Hematopoietic multipotent progenitor cell treated with erythropoietin and hydrocortisone succinate and interleukin-3 and kit ligand, for 4 days (in vitro differentiated cells): ENCODE measurements around the gene PCDHGB5.
"Not testable (repeated sequence)": the region's sequence is repeated elsewhere in the genome, so short reads cannot be mapped to it uniquely, and the experiment has no call there.

ENCODE experiments used
- DNase-seq: peaks from one replicate; pipeline ENCODE4 v3.0.0-alpha.2; 2015

Gene PCDHGB5

DNA sequence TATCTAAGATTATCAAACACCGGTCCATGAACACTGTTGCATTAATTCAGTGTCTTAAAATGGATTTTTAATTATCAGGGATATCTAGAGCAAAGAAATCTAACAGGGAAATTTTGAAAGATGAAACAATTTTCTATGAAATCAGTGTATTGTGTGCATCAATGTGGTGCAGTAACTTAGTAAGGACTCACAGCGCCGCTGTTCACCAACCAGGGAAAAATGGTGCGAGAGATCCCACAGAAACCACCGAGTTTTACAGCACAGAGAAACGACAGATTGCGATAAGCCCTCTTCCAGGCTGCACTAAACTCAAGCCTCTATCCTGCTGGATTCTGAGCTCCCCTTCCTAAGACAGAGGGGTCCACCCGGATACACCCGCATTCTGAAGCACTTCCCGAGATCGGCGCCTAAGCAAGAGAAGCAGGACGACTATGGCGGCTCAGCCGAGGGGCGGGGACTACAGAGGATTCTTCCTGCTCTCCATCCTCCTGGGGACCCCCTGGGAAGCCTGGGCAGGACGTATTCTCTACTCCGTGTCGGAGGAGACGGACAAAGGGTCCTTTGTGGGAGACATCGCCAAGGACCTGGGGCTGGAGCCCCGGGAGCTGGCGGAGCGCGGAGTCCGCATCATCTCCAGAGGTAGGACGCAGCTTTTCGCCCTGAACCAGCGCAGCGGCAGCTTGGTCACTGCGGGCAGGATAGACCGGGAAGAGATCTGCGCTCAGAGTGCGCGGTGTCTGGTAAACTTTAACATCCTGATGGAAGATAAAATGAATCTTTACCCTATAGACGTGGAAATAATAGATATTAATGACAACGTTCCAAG lies 15.1 kb upstream of the PCDHGB5 start, which contains the start of gene PCDHGA7:
TSS of gene PCDHGA7 (plus strand) at position 274 of the 826 bp plus-strand sequence. CDS start at position 432, 158 bp downstream.
- peak; percentile 23 for DNase-seq

DNA sequence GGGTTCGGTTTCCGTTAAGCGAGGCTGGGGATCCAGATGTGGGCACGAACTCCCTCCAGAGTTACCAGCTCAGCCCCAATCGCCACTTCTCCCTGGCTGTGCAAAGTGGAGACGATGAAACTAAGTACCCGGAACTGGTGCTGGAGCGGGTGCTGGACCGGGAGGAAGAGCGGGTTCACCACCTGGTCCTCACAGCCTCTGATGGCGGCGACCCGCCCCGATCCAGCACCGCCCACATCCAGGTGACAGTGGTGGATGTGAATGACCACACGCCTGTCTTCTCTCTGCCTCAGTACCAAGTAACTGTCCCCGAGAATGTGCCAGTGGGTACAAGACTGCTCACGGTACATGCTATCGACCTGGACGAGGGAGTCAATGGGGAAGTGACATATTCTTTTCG lies 14.4 kb upstream of the PCDHGB5 start:
- DNase-seq = no peak

DNA sequence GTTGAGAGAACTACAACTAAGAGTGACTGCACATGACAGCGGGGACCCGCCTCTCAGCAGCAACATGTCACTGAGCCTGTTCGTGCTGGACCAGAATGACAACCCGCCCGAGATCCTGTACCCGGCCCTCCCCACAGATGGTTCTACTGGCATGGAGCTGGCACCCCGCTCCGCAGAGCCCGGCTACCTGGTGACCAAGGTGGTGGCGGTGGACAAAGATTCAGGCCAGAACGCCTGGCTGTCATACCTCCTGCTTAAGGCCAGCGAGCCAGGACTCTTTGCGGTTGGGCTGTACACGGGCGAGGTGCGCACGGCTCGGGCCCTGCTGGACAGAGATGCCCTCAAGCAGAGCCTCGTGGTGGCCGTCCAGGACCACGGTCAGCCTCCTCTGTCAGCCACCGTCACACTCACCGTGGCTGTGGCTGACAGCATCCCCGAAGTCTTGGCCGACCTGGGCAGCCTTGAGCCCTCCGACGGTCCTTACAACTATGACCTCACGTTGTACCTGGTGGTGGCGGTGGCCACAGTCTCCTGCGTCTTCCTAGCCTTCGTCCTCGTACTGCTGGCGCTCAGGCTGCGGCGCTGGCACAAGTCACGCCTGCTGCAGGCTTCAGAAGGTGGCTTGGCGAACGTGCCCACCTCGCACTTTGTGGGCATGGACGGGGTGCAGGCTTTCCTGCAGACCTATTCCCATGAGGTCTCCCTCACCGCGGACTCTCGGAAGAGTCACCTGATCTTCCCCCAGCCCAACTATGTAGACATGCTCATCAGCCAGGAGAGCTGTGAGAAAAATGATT lies 13.1 kb upstream of the PCDHGB5 start:
- DNase-seq = no peak

DNA sequence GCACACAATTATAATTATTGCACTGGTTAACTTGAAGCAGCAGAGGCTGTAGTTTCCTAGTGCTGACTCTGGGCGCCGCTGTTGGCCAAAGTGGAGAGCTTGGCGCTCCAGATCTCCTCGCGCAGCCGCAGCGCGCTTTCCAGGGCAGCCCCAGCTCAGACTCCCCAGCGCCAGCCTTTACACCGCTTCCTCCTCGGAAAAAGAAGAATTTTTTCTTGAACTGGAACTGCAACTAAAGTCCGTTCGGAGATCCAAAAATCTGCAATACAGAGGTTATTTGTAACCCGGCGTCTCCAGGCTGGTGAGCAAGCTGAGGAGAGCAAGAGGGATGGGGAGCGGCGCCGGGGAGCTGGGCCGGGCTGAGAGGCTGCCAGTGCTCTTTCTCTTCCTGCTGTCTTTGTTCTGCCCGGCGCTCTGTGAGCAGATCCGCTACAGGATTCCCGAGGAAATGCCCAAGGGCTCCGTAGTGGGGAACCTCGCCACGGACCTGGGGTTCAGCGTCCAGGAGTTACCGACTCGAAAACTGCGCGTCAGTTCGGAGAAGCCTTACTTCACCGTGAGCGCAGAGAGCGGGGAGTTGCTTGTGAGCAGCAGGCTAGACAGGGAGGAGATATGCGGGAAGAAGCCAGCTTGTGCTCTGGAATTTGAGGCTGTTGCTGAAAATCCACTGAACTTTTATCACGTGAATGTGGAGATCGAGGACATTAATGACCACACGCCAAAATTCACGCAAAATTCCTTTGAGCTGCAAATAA lies 10.0 kb upstream of the PCDHGB5 start, which contains the start of gene PCDHGB4:
TSS of gene PCDHGB4 (plus strand) at position 142 of the 755 bp plus-strand sequence. CDS start at position 329, 187 bp downstream.
- peak; percentile 62 for DNase-seq

DNA sequence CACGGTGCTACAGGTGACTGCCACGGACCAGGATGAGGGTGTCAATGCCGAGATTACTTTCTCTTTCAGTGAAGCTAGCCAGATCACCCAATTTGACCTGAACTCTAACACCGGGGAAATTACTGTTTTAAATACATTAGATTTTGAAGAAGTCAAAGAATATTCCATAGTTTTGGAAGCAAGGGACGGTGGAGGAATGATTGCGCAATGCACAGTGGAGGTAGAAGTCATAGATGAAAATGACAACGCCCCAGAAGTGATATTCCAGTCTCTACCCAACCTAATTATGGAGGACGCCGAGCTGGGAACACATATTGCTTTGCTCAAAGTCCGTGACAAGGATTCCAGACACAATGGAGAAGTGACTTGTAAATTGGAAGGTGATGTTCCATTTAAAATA lies 9.1 kb upstream of the PCDHGB5 start:
- no peak for DNase-seq

DNA sequence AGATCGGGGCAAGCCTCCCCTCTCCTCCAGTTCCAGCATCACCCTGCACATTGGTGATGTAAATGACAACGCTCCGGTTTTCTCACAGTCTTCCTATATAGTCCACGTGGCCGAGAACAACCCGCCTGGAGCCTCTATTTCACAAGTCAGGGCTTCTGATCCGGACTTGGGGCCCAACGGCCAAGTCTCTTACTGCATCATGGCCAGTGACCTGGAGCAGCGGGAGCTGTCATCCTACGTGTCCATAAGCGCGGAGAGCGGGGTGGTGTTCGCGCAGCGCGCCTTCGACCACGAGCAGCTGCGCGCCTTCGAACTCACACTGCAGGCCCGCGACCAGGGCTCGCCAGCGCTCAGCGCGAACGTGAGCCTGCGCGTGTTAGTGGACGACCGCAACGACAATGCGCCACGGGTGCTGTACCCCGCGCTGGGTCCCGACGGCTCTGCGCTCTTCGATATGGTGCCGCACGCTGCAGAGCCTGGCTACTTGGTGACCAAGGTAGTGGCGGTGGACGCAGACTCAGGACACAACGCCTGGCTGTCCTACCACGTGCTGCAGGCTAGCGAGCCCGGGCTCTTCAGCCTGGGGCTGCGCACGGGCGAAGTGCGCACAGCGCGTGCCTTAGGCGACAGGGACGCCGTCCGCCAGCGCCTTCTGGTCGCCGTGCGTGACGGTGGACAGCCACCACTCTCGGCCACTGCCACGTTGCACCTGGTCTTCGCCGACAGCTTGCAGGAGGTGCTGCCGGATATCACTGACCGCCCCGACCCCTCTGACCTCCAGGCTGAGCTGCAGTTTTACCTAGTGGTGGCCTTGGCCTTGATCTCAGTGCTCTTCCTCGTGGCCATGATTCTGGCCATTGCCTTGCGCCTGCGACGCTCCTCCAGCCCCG lies 8.3 kb upstream of the PCDHGB5 start:
- DNase-seq = no peak

DNA sequence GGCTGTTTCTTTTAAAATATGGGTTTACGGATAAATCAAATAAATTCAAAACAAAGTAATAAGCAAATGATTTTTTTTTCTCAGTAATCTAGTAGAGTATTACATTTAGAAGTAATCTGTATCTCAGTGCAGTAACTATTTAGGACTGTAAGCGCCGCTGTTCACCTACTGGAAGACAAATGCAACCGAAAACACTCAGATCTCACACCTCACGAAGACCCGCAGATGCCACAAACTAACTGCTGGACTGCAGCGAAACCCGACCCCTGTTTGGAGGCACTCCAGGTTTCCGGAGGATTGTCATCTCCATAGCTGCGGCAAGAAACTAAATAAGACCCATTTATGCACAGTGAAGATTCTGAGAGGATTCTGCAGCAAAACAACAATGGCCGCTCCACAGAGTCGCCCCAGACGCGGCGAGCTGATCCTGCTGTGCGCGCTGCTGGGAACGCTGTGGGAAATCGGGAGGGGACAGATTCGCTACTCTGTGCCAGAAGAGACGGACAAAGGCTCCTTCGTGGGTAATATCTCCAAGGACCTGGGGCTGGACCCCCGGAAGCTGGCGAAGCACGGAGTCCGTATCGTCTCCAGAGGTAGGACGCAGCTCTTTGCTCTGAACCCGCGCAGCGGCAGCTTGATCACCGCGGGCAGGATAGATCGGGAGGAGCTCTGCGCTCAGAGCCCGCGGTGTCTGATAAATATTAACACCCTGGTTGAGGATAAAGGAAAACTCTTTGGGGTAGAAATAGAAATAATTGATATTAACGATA lies 5.1 kb upstream of the PCDHGB5 start, which contains the start of gene PCDHGA8:
TSS of gene PCDHGA8 (plus strand) at position 205 of the 770 bp plus-strand sequence. CDS start at position 386, 181 bp downstream.
- DNase-seq = peak; percentile 10

DNA sequence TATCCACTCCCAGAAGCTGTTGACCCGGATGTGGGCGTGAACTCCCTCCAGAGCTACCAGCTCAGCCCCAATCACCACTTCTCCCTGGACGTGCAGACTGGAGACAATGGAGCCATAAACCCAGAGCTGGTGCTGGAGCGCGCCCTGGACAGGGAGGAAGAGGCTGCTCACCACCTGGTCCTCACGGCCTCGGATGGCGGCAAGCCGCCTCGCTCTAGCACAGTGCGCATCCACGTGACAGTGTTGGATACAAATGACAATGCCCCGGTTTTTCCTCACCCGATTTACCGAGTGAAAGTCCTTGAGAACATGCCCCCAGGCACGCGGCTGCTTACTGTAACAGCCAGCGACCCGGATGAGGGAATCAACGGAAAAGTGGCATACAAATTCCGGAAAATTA lies 4.5 kb upstream of the PCDHGB5 start:
- DNase-seq = no peak

DNA sequence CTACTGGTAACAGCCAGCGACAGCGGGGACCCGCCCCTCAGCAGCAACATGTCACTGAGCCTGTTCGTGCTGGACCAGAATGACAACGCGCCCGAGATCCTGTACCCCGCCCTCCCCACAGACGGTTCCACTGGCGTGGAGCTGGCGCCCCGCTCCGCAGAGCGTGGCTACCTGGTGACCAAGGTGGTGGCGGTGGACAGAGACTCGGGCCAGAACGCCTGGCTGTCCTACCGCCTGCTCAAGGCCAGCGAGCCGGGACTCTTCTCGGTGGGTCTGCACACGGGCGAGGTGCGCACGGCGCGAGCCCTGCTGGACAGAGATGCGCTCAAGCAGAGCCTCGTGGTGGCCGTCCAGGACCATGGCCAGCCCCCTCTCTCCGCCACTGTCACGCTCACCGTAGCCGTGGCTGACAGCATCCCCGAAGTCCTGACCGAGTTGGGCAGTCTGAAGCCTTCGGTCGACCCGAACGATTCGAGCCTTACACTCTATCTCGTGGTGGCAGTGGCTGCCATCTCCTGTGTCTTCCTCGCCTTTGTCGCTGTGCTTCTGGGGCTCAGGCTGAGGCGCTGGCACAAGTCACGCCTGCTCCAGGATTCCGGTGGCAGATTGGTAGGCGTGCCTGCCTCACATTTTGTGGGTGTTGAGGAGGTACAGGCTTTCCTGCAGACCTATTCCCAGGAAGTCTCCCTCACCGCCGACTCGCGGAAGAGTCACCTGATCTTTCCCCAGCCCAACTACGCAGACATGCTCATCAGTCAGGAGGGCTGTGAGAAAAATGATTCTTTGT lies 3.2 kb upstream of the PCDHGB5 start:
- not testable (repeated sequence) for DNase-seq

DNA sequence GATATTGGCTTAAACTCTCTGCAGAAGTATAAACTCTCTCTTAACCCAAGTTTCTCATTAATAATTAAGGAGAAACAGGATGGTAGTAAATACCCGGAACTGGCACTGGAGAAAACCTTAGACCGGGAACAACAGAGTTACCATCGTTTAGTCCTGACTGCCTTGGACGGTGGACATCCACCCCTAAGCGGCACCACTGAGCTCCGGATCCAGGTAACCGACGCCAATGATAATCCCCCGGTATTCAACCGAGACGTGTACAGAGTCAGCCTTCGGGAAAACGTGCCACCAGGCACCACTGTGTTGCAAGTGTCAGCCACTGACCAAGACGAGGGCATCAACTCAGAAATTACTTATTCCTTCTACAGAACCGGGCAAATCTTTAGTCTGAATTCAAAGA lies 861 bp downstream of the PCDHGB5 start:
- no peak for DNase-seq

DNA sequence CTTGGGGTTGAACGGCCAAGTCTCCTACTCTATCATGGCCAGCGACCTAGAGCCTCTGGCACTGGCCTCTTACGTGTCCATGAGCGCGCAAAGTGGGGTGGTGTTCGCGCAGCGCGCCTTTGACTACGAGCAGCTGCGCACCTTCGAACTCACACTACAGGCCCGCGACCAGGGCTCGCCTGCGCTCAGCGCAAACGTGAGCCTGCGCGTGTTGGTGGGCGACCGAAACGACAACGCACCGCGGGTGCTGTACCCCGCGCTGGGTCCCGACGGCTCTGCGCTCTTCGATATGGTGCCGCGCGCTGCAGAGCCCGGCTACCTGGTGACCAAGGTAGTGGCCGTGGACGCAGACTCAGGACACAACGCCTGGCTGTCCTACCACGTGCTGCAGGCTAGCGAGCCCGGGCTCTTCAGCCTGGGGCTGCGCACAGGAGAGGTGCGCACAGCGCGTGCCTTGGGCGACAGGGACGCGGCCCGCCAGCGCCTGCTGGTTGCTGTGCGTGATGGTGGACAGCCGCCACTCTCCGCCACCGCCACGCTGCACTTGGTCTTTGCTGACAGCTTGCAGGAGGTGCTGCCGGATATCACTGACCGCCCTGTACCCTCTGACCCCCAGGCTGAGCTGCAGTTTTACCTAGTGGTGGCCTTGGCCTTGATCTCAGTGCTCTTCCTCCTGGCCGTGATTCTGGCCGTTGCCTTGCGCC lies 2.0 kb downstream of the PCDHGB5 start:
- no peak for DNase-seq

DNA sequence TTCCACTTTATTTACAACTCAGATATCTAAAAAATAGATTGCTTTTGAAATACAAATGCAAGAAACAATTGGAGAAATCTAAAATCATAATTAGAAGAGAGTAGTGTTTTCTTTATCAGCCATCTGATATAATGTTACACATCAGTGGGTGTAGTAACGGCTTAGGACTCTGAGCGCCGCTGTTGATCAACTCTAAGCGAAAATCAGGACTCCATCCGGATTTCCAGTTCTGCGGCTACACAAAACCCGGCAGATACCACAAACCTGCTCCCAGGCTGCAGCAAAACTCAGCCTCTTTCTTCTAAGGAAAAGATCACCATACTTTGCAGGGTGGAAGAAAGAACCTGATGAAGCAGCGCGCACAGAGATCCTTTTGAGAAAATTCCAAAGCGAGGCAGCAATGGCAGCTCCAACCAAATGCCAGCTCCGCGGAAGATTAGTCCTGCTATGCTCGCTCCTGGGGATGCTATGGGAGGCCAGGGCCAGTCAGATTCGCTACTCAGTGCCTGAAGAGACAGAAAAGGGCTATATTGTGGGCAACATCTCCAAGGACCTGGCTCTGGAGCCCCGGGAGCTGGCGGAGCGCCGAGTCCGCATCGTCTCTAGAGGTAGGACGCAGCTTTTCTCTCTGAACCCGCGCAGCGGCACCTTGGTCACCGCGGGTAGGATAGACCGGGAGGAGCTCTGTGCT lies 5.0 kb downstream of the PCDHGB5 start, which contains the start of gene PCDHGA9:
TSS of gene PCDHGA9 (plus strand) at position 226 of the 691 bp plus-strand sequence. CDS start at position 401, 175 bp downstream.
- DNase-seq = peak; percentile 49

DNA sequence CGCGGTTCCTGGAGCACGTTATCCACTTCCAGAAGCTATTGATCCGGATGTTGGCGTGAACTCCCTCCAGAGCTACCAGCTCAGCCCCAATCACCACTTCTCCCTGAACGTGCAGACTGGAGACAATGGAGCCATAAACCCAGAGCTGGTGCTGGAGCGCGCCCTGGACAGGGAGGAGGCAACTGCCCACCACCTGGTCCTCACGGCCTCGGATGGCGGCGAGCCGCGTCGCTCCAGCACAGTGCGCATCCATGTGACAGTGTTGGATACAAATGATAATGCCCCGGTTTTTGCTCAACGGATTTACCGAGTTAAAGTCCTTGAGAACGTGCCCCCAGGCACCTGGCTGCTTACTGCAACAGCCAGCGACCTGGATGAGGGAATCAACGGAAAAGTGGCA lies 5.6 kb downstream of the PCDHGB5 start:
- no peak for DNase-seq

DNA sequence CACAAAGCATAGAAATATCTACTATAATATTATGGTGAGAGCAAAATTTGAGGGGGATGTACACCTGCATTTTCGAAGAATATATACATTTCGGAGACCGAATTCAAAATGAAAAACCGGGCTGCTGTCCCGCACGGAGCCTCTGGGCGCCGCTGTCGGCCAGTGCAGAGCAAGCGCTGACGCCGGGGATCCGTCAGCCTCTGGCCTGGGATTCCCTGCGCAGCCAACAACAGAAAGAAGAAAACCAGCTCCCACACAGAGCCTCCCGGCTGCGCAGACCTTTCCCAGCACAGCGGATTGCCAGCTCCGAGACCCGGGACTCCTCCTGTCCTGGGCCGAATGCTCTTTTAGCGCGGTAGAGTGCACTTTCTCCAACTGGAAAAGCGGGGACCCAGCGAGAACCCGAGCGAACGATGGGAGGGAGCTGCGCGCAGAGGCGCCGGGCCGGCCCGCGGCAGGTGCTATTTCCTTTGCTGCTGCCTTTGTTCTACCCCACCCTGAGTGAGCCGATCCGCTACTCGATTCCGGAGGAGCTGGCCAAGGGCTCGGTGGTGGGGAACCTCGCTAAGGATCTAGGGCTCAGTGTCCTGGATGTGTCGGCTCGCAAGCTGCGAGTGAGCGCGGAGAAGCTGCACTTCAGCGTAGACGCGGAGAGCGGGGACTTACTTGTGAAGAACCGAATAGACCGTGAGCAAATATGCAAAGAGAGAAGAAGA lies 10.2 kb downstream of the PCDHGB5 start, which contains the start of gene PCDHGB6:
TSS of gene PCDHGB6 (plus strand) at position 232 of the 716 bp plus-strand sequence. CDS start at position 414, 182 bp downstream.
- DNase-seq = peak; percentile 62

DNA sequence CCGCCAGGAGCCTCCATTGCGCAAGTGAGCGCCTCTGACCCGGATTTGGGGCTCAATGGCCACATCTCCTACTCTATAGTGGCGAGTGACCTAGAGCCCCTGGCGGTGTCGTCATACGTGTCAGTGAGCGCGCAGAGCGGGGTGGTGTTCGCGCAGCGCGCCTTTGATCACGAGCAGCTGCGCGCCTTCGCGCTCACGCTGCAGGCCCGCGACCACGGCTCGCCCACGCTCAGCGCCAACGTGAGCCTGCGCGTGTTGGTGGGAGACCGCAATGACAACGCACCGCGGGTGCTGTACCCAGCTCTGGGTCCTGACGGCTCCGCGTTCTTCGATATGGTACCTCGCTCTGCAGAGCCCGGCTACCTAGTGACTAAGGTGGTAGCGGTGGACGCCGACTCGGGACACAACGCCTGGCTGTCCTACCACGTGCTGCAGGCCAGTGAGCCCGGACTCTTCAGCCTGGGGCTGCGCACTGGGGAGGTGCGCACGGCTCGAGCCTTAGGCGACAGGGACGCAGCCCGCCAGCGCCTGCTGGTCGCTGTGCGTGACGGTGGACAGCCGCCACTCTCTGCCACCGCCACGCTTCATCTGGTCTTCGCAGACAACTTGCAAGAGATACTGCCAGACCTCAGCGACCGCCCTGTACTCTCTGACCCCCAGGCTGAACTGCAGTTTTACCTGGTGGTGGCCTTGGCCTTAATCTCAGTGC lies 12.0 kb downstream of the PCDHGB5 start:
- DNase-seq = no peak

DNA sequence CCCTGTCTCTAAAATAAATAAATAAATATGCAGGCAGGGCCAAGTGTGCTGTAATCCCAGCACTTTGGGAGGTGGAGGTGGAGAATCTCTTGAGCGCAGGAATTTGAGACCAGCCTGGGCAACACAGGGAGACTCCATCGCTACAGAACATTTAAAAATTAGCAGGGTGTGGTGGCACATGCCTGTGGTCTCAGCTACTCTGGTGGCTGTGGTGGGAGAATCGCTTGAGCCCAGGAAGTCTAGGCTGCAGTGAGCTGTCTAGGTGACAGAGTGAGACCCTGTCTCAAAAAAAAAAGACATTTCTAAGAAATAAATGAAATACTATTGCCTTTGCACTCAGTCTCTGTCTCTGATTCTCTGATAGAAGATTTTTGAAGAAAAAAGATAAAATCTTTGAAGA lies 13.8 kb downstream of the PCDHGB5 start:
- DNase-seq = no peak

DNA sequence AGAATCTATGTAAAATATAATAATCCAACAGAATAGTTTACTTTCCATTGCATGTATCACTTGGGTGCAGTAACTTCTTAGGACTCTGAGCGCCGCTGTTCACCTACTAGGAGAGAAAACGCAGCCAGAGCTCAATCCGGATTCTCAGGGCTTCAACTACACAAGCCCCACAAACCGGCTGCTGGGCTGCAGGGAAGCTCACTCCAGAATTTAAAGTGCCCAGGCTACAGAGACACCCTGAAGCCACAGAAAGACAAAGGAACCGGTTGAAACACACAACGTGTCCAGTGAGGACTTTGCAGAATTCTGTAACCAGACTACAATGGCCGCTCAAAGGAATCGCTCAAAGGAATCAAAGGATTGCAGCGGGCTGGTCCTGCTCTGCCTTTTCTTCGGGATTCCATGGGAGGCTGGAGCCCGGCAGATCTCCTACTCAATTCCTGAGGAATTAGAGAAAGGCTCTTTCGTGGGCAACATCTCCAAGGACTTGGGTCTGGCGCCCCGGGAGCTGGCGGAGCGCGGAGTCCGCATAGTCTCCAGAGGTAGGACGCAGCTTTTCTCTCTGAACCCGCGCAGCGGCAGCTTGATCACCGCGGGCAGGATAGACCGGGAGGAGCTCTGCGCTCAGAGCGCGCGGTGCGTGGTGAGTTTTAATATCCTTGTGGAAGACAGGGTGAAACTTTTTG lies 15.2 kb downstream of the PCDHGB5 start, which contains the start of gene PCDHGA10:
TSS of gene PCDHGA10 (plus strand) at position 134 of the 686 bp plus-strand sequence. CDS start at position 323, 189 bp downstream.
- DNase-seq = peak; percentile 86
